Stimulated activated CD4-positive, alpha-beta T cell treated with anti-CD3 and anti-CD28 coated beads, TNF-alpha, amount 100 ng/mL, for 24 hours (primary cell): ENCODE measurements around the gene ERBIN.

Source experiments
- DNase-seq, 3 experiments: peaks; one replicate each; pipeline ENCODE4 v3.0.0-alpha.2; 2020; ENCODE audit warnings: low read depth in 3 of 3

The ERBIN gene

GRCh38 chr5:66122379-66123034 is 196.1 kb downstream of the ERBIN start:
- no peak for DNase-seq

DNA sequence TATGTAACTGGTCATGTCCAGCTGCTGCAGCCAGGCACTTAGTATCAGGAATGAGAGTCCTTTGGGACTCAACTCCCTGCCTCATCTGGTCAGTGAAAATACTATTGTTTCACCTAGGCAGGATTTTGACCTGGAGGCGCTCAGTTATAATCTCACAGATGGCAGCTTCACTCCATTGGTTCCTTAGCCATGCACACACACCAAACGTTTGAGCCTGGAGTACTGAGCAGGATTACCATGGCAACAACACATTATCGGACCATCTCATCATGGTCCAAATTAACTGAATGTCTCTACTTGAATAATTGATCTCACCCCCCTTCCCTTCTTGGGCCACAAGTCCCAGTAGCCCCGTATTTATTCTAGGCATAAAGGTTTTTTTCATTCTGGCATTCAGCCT is 202.8 kb downstream of the ERBIN start:
- DNase-seq, result no peak

DNA sequence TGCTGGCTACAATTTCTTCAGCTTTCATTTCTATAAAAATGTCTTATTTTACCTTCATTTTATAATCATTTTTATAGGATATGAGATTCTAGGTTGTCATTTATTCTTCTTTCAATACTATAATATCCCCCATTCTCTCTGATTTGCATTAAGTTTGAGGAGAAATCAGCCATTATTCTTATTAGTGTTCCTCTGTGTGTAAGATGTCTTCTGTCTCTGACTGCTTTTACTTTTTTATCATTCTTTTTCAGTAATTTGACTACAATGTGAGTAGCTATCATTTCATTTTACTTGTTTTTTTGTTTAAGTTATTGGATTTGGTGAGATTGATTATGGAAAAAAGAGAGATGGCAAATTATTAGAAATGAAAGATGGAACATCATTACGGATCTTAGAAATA is 204.1 kb downstream of the ERBIN start:
- no peak for DNase-seq
